ENCODE results near the gene ZNF33A. TPM values are rescaled to one million over a fixed set of nuclear protein-coding genes. Genes with fewer than 3 reads are reported as not detected.
"Not testable (repeated sequence)": the region's sequence is repeated elsewhere in the genome, so short reads cannot be mapped to it uniquely, and the experiment has no call there.

The ZNF33A gene
- total RNA-seq, 1 donor from 2014 or later = 22.0 TPM

DNA sequence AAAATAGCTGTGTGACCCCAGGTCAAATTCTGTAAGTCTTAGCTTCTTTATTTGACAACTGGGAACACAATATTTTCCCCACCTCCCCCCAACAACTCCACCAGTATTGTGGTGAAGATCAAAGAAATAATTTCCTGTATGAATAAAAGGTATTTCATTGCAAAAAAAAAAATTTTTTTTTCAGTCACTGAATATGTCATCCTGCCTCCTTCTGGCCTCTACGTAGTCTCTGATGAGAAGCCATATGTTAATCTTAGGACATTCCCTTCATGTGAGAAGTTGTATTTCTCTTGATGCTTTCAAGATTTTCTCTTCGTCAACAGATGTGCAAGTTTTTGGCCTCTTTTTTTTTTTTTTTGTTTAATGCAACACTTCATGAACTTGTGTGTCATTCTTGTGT lies 33.0 kb downstream of the ZNF33A start:
- no peak for DNase-seq (ENCODE audit: low read depth in 2 of 2)

DNA sequence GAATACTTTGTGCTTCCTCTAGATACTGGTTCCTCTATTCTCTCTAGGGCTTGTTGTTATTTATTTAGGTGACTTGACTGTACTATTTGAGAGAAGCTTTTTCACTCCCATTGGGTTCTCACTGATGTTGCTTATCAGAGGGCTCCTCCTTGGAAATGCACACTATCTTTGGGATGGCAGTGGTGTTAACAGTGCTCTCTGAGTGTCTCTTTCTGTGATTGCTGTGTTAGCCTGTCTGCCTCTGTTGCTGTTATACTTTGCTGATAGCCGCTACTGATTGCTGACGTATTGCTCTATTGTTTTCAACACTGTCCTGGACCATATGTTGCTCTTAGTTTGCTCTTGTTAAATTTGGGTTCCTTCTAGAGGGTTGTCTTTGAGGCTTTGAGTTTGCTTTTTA lies 34.7 kb downstream of the ZNF33A start:
- DNase-seq (ENCODE audit: low read depth in 2 of 2) = no peak

DNA sequence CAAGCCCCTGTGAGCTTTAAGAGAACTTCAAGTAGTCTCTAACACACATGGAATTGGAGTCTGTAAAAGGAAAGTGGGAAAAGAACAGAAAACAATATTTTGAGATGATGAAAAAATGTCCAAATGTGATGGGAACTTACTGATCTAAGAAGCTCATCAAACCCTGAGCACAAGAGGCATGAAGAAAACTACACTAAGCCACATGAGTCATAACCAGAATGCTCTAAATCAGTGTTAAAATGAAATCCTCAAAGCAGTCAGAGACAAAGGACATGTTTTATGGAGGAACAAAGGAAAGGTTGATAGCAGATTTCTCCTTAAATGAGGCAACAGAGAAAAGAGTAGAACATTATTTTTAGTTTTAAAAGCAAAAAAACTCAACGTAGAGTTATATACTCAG lies 37.2 kb downstream of the ZNF33A start:
- no peak for DNase-seq (ENCODE audit: low read depth in 2 of 2)

DNA sequence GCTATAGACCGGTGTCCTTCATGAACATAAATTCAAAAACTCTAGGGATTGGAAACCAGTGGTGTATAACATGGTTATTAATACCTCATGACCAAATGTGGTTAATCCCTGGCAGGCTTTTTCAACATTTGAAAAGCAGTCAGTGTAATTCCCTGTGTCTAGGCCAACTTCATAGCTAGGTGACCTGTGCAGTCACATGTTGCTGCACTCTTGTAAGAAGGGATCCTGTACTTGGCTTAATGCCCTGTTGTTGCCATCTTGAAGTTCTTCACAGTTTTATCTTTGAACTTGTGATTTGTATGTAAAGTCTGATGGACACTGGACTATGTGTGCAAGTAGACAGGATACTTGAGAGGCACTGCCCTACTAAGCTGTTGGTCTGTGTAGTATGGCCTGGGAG lies 39.7 kb downstream of the ZNF33A start:
- DNase-seq (ENCODE audit: low read depth in 2 of 2) = no peak

DNA sequence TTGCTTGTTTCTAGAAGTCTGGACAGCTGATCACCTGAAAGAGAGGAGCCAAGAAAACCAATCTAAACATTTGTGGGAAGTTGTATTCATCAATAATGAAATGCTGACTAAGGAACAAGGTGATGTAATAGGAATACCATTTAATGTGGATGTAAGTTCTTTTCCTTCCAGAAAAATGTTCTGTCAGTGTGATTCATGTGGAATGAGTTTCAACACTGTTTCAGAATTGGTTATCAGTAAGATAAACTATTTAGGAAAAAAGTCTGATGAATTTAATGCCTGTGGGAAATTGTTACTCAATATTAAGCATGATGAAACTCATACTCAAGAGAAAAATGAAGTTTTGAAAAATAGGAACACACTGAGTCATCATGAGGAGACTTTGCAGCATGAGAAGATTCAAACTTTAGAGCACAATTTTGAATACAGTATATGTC lies 43.9 kb downstream of the ZNF33A start:
- no peak for DNase-seq (ENCODE audit: low read depth in 2 of 2)

DNA sequence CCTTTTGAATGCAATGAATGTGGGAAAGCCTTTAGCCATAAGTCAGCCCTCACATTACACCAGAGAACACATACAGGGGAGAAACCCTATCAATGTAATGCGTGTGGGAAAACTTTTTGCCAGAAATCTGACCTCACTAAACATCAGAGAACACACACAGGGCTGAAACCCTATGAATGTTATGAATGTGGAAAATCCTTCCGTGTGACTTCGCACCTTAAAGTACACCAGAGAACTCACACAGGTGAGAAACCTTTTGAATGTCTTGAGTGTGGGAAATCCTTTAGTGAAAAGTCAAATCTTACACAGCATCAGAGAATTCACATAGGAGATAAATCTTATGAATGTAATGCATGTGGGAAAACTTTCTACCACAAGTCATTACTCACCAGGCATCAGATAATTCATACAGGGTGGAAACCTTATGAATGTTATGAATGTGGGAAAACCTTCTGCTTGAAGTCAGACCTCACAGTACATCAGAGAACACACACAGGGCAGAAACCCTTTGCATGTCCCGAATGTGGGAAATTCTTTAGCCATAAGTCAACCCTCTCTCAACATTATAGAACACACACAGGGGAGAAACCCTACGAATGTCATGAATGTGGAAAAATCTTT lies 44.9 kb downstream of the ZNF33A start:
- not testable (repeated sequence) for DNase-seq (ENCODE audit: low read depth in 2 of 2)

DNA sequence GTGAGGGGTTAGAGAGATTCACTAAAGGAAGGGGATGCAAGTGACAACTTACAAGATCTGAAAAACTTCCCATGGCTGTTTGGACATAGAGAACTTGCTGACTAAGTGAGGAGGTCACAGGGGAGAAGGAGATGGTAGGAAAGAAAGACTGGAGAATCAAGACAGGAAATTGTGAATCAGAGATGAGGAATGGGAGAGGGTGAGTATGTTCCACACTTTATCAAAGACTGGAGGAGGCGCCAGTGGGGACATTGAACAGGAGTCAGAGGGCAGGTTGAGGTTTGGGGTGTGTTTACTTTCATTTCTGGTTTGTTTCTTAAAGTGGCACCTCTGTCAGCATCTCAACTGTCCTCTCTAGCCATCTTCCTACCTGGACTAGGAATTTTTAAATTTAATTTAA lies 59.2 kb downstream of the ZNF33A start:
- peak in 1 of 2 donors; percentile 44 for DNase-seq (ENCODE audit: low read depth in 2 of 2)

DNA sequence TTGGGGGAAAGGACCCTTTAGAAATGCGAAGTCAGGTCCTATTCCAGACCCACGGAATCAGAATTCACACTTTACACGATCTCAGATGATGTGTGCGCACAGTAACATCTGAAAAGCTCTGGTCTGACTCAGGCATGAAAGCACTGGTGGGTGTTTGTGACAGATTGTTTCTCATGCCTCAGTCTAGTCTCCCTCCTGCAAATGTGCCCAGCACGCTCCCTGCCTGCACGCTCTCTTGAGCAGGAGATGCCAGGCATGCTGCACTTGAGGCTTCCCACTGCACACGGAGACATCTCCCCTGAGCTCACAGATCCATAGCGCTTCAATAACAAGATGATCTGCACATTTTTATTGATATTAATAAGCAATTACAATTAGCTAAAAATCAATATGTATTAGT lies 60.0 kb downstream of the ZNF33A start:
- no peak for DNase-seq (ENCODE audit: low read depth in 2 of 2)

DNA sequence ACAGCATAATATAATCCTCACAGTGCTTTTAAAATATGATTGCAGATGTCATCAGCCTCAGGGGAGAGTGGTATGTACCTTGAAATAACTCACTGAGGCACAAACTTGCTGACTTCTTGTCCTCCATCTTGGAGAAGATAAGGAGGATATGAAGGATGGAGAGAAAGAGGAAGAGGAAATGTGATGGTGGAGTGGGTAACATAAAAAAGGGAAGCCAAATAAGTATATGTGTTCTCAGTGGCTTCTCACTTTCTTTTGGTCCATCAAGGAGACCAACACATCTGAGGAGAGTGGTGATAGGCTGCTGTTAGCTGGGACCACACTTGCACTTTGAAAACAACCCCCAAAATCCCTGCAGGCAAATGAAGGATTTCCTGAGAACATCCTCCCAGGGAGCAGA lies 62.1 kb downstream of the ZNF33A start:
- DNase-seq (ENCODE audit: low read depth in 2 of 2) = no peak

DNA sequence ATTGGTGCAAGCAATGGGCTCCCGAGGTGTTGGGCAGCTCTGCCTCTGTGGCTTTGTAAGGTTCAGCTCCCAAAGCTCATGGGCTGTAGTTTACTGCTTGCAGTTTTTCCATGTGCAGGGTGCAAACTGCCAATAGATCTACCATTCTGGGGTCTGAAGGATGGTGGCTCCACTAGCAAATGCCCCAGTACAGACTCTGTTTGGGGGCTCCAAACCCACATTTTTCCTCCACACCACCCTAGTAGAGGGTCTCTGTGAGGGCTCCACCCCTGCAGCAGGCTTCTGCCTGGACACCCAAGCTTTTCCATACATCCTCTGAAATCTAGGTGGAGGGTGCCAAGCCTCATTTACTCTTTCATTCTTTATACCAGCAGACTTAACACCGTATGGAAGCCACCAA lies 66.2 kb downstream of the ZNF33A start:
- no peak for DNase-seq (ENCODE audit: low read depth in 2 of 2)

DNA sequence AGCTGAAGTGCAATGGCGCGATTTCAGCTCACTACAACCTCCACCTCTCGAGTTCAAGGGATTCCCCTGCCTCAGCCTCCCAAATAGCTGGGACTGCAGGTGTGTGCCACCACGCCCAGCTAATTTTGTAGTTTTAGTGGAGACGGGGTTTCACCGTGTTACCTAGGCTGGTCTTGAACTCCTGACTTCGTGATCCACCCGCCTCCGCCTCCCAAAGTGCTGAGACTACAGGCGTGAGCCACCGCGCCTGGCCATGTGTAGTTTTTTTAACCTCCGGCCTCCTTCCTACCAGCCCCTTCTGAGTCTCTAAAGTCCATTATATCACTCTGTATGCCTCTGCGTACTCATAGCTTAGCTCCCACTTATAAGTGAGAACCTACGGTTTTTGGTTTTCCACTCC lies 82.8 kb downstream of the ZNF33A start:
- DNase-seq (ENCODE audit: low read depth in 2 of 2) = not testable (repeated sequence)

DNA sequence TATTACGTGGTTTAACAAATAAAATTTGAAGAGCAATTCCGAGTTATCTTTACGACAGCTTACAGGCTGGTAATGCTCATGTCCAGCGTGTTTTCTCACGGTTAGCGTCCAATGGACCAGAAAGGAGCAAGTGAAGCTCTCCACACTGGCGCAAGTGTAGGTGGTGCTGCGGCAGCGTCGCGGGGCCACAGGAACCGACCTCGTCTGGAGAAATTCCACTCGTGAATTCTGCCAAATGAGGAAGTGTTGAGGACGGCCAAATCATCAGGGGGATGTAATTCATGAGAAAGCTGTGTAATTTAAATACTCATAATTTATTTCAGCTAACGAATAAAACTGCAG lies 83.3 kb downstream of the ZNF33A start:
- DNase-seq (ENCODE audit: low read depth in 2 of 2) = no peak

DNA sequence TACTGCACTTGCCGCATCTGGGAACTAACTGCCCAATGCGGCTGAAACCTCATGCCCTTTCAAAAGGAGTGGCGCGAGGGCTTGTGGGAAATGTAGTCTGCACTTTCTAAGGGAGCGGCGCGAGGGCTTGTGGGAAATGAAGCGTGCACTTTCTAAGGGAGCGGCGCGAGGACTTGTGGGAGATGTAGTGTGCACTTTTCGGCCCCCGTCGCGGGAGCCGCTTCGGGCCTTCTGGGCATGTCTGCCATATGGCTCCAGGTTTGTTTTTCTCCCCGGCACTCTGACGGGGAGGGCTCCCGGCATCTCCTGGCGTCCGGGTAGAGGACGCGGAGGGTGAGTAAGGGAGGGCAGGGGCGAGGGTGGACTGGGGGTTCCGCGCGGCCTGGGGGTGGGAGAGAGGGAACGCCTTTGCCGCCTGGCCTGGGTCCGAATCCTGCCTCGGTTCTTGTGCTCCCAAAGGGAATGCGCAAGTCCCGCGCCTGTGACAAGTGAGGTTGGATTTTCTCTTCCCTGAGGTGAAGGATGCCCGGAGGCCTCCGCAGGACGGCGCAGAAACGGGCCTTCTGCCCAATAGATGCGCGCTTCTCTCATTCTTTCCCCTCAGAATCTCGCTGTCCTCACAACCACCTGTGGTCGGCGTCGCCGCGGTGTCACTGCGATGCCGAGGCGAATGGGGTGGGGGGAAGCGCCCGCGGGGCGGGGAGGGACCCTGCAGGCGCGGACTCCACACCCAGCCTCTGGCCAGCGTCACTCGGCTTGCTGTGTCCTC lies 83.9 kb downstream of the ZNF33A start, which contains the start of gene ZNF37A:
ZNF37A (plus strand) TSS at position 180 of the 769 bp plus-strand sequence. CDS start 2,281 bp downstream, outside the sequence.
- peak; percentile 97 to 98 for DNase-seq (ENCODE audit: low read depth in 2 of 2)

DNA sequence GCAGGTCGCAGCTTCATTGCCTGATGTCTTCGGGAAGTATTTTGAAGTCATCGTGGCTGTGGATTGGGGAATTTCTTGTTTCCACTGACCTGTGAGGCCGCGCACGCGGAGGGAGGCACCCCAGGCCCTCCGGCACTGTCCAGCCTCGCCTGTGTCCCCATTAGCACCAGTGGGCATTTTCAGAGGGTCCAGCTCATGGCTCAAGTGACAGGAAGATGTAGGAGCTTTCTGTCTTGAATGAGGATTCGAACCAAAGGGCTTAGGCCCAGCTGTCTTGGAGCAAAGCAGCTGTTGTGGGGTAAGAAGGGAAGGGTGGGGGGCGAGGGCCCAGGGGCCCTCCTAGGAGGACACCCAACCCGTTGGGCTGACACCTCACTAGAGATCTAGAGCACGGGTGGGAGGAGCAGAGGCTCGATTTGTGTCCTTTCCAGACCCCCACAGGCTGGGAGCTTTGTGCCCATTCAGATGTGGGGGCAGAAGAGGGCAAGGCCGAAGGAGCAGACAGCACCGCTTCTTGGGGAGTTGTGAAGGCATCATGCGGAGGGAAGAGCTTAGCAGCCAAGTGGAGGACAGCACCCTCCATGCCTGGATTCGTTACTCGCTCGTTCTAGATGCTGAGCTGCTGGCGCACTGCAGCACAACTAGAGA lies 84.6 kb downstream of the ZNF33A start:
- no peak for DNase-seq (ENCODE audit: low read depth in 2 of 2)

DNA sequence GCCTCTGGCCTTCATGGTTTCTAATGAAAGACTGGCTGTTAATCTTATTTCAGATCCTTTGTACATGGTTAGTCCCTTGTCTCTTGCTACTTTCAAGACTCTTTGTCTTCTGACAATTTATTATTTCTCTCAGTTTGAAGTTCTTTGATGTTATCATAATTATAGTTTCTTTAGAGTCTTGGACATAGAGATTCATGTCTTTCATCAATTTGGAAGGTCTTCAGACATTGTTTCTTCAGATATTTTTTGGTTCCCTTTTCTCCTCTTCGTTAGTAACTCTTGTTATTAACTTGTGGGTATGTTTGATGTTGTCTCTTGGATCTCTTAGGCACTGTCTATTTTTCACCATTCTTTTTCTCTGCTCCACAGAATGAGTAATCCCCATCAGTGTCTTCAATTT lies 92.4 kb downstream of the ZNF33A start:
- DNase-seq (ENCODE audit: low read depth in 2 of 2) = no peak

DNA sequence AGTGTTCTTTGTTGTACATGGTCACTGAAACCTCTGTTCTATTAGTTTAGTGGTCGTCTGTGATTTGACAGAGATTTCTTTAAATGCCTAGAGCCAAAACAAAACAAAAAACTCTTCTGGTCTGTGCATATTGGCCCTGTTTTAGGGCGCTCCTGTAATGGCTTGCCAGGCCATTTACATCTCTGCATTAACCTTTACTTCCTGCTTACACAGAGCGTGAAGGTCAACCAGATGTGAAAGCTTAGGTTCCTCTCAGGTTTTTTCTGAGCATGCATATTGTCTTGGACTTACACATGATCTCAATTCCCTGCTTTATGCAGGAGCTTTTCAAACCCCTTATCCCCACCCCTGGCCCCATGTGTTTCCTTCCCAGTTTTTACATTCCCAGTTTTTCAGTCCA lies 93.3 kb downstream of the ZNF33A start:
- DNase-seq (ENCODE audit: low read depth in 2 of 2) = no peak

DNA sequence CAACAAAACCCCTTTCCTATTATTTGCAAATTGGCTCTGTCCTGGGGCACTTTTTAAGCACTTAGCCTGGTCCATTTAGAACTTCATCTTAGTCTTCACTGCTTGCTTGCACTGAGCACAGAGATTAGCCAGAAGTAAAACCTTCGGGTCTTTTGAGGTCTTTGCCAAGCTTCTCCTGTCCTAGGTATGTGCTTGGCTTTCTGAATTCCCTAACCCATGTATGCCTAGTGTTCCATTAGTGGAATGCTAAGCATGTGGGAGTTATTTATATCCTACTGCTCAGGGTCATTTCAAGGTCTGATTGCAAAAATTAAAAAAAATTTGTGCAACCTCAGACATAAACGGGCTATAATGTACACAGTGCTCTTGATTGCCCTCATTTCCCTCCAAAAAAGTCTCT lies 101.7 kb downstream of the ZNF33A start:
- no peak for DNase-seq (ENCODE audit: low read depth in 2 of 2)

Other genes starting within 250 kb of the ZNF33A start
- 2.8 and 5.6 TPM in 2 replicates for gene ZNF248, start 153.1 kb upstream of the ZNF33A start, total RNA-seq
- gene ZNF25, start 34.0 kb upstream of the ZNF33A start, total RNA-seq = 3.3 and 6.0 TPM in 2 replicates
- 5.7 and 6.5 TPM in 2 replicates for gene ZNF37A, start 83.7 kb downstream of the ZNF33A start, total RNA-seq

All from lung microvascular endothelial cell (primary cell).